Ureter (tissue), 1 donor: Measurements from ENCODE around the gene PEAR1. TPM values are rescaled to one million over a fixed set of nuclear protein-coding genes. Genes with fewer than 3 reads are reported as not detected.

Experiments used
- DNase-seq: peaks from one replicate; pipeline ENCODE4 v3.0.0-alpha.2; 2020; ENCODE audit warnings: low spot score
- total RNA-seq: library from RNA; stranded (reverse); gene quantifications from one replicate; pipeline ENCODE4 v1.2.4, GENCODE V29; 2023
- donor health status: DM: yes; HTN: yes; CAD: no.

The PEAR1 gene
- total RNA-seq, 1 donor from 2014 or later = 10.0 TPM

- no peak for DNase-seq
Measured at GRCh38 chr1:156939786-156940334, 46.3 kb downstream of the PEAR1 start.

- DNase-seq = no peak
Measured at GRCh38 chr1:156941675-156942074, 48.2 kb downstream of the PEAR1 start.

- DNase-seq = no peak
Measured at GRCh38 chr1:156942176-156942575, 48.7 kb downstream of the PEAR1 start.

GRCh38 chr1:156942576-156942975 is 49.1 kb downstream of the PEAR1 start:
- DNase-seq = no peak

- DNase-seq = no peak
Measured at GRCh38 chr1:156943756-156944155, 50.2 kb downstream of the PEAR1 start.

- DNase-seq = no peak
Measured at GRCh38 chr1:156944268-156944667, 50.8 kb downstream of the PEAR1 start.

- no peak for DNase-seq
Measured at GRCh38 chr1:156944848-156945247, 51.3 kb downstream of the PEAR1 start.

GRCh38 chr1:156945881-156946661 is 52.6 kb downstream of the PEAR1 start:
- DNase-seq = no peak

- no peak for DNase-seq
Measured at GRCh38 chr1:156947127-156947526, 53.6 kb downstream of the PEAR1 start.

- no peak for DNase-seq
Measured at GRCh38 chr1:156947818-156948525, 54.5 kb downstream of the PEAR1 start.

GRCh38 chr1:156948708-156949107 is 55.2 kb downstream of the PEAR1 start:
- no peak for DNase-seq

GRCh38 chr1:156949127-156949526 is 55.6 kb downstream of the PEAR1 start:
- DNase-seq = no peak

GRCh38 chr1:156951371-156951770 is 57.9 kb downstream of the PEAR1 start:
- no peak for DNase-seq

- no peak for DNase-seq
Measured at GRCh38 chr1:156953571-156953970, 60.1 kb downstream of the PEAR1 start.

GRCh38 chr1:156956333-156956732 is 62.8 kb downstream of the PEAR1 start:
- no peak for DNase-seq

- no peak for DNase-seq
Measured at GRCh38 chr1:156957634-156958033, 64.1 kb downstream of the PEAR1 start.

GRCh38 chr1:156958247-156958714 is 64.8 kb downstream of the PEAR1 start:
- DNase-seq = no peak

GRCh38 chr1:156959414-156959813 is 65.9 kb downstream of the PEAR1 start:
- DNase-seq = no peak

GRCh38 chr1:156959925-156960324 is 66.4 kb downstream of the PEAR1 start:
- DNase-seq = no peak

- DNase-seq = no peak
Measured at GRCh38 chr1:156961709-156962108, 68.2 kb downstream of the PEAR1 start.

GRCh38 chr1:156963621-156964020 is 70.1 kb downstream of the PEAR1 start:
- no peak for DNase-seq

- no peak for DNase-seq
Measured at GRCh38 chr1:156964441-156964840, 70.9 kb downstream of the PEAR1 start.
